Peyer's patch (tissue), 4 donors: Measurements from ENCODE around the gene COL16A1.

Source experiments
- POLR2A ChIP-seq, 2 donors: fragments of 450-650 bp; IDR thresholded peaks; one replicate each; pipeline ENCODE4 v1.5.1; 2017; ENCODE audit warnings: antibody characterized with exemption in 2 of 2, mild to moderate bottlenecking in 2 of 2, moderate library complexity in 2 of 2
- TF ChIP-seq, protein P1 (sequence below), 6 experiments: fragments of 450-650 bp in 4 of 6; fragments of 200-600 bp in 2 of 6; sonication (generic) in 1 of 6; IDR thresholded peaks; one replicate each; pipeline ENCODE4 v1.5.1; 2017 to 2019; ENCODE audit warnings: antibody characterized with exemption in 6 of 6, mild to moderate bottlenecking in 3 of 6, moderate library complexity in 1 of 6

DNA sequence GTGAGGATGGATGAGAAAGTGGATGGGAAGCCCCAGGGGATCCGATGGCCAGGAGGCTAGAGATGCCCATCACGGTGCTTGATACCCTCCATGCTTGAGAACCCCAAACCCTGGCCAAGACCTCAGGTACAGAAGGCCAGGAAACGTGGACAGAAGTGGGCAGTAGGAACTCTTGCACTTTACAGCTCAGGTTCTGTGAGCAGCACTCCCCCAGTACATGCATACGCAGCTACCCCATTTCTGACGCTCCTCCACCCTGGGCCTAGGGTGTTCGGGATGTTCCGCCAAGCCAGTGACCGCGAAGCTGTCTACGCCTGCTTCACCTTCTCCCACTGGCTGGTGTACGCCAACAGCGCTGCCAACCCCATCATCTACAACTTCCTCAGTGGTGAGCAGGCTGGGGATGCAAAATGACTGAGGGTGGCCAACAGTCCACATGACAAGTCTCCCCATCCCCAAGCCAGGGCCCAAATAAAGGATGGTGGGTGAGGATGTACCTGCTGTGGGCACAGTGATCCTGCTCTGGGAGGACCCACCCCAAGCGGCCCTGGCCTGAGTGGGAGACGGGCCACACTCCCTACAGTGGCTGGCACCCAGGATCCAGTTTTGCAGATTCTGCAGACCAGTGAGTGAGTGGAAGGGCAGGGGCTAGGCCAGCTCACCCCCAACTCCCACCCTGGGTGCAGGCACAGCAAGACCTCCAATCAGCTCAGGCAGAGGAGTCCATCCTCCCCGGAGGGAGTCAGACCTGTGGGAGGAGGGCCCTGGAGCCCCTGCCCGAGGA is 78.9 kb downstream of the COL16A1 start:
- TF ChIP-seq POLR2A (IDR thresholded peaks at IDR 0.05): no peak
- TF ChIP-seq, protein P1, sequence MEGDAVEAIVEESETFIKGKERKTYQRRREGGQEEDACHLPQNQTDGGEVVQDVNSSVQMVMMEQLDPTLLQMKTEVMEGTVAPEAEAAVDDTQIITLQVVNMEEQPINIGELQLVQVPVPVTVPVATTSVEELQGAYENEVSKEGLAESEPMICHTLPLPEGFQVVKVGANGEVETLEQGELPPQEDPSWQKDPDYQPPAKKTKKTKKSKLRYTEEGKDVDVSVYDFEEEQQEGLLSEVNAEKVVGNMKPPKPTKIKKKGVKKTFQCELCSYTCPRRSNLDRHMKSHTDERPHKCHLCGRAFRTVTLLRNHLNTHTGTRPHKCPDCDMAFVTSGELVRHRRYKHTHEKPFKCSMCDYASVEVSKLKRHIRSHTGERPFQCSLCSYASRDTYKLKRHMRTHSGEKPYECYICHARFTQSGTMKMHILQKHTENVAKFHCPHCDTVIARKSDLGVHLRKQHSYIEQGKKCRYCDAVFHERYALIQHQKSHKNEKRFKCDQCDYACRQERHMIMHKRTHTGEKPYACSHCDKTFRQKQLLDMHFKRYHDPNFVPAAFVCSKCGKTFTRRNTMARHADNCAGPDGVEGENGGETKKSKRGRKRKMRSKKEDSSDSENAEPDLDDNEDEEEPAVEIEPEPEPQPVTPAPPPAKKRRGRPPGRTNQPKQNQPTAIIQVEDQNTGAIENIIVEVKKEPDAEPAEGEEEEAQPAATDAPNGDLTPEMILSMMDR (IDR thresholded peaks at IDR 0.05): no peak
